ENCODE data around the gene SMG5.

SMG5 gene

DNA sequence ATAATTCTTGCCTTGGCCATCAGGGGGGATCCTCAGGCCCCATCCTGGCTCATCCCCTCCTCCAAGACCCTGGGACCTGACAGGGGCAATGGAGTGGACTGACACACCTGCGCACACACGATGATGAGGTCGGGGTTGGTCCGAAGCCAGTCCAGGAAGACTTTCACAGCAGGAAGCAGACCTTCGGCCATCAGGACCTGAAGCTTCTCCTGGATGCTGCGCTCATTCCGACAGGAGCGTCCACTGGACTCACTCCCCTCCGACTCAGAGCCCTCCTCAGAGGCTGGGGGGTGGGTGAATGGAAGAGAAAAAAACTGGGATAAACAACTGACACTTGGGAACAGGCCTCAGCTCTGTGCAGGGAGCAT lies 19.4 kb downstream of the SMG5 start:
- Histone ChIP-seq H3K9me2 (replicated peaks; ENCODE audit: low read depth, low read length) (no peaks in the 10 kb centered on the region), H3K4me1 (ENCODE audit: insufficient read depth, low read length, poor library complexity, severe bottlenecking) (no peaks in the 10 kb centered on the region), H3K27me3 (ENCODE audit: insufficient read depth, low read length, poor library complexity, severe bottlenecking) (no peaks in the 10 kb centered on the region), H4K20me1 (ENCODE audit: insufficient read depth, low read length, poor library complexity, severe bottlenecking) (no peaks in the 10 kb centered on the region), H2AFZ (ENCODE audit: low read length) (no peak overlapping the region), H3K4me2 (ENCODE audit: low read depth, low read length, poor library complexity, severe bottlenecking) (no peak overlapping the region), H3K79me2 (ENCODE audit: insufficient read depth, low read length) (no peaks in the 10 kb centered on the region), H3K9me3 (ENCODE audit: insufficient read depth, low read depth, low read length) (no peaks in the 10 kb centered on the region), H3F3A (ENCODE audit: low read depth) (no peaks in the 10 kb centered on the region), H3K9ac (ENCODE audit: low read depth, low read length, poor library complexity, severe bottlenecking) (no peak overlapping the region), H3K4me3 (ENCODE audit: low read length, poor library complexity, severe bottlenecking) (no peak overlapping the region), H3K36me3 (ENCODE audit: insufficient read depth, low read length) (peaks cover 87% of the 10 kb centered on the region; the same call in 1 of the 2 replicates)
- no peak for TF ChIP-seq EZH2phosphoT487 (IDR thresholded peaks at IDR 0.05; ENCODE audit: borderline replicate concordance)
- TF ChIP-seq, protein P1, sequence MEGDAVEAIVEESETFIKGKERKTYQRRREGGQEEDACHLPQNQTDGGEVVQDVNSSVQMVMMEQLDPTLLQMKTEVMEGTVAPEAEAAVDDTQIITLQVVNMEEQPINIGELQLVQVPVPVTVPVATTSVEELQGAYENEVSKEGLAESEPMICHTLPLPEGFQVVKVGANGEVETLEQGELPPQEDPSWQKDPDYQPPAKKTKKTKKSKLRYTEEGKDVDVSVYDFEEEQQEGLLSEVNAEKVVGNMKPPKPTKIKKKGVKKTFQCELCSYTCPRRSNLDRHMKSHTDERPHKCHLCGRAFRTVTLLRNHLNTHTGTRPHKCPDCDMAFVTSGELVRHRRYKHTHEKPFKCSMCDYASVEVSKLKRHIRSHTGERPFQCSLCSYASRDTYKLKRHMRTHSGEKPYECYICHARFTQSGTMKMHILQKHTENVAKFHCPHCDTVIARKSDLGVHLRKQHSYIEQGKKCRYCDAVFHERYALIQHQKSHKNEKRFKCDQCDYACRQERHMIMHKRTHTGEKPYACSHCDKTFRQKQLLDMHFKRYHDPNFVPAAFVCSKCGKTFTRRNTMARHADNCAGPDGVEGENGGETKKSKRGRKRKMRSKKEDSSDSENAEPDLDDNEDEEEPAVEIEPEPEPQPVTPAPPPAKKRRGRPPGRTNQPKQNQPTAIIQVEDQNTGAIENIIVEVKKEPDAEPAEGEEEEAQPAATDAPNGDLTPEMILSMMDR (conservative IDR thresholded peaks at IDR 0.05; ENCODE audit: low read length) = no peak

DNA sequence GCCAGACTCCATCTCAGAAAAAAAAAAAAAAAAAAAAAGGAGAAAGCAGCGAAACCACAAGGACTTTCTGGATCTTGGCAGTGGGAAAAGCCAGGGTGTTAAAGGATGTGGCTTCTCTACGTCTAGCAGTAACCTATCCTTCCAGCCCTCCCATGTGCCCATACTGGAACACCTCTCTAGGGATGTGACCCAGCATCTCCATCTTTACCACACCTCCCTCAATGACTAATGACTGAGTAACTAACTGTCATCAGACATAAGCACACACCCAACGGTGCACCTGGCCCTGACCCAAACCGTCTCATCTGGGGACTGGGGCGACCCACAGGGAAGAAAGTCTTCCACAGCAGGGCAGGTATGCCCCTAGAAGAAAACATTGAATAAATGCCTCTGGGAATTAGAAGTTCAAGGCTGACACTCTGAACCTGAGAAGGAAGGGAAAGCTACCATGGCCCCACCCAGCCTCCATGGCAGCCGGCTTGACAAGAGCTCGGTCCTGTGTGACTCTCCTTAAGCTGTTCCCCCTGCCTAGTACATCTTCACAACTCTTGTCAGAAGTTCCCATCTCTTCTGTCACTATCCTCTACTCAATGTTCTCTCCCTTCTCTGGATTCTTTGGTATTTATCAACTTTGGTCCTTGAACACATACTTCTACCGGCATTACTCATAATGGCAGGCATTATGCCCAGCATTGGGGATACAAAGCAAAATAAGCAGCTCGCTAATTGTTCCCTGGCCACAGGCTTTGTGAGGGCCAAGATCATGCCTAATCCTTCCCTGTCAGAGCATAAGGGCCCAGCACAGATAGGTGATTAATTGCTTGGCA lies 20.0 kb downstream of the SMG5 start:
- no peaks in the 10 kb centered on the region for H3K9me3 ChIP-seq (ENCODE audit: insufficient read depth, low read depth, low read length)
- no peak overlapping the region for H3K4me2 ChIP-seq (ENCODE audit: low read depth, low read length, poor library complexity, severe bottlenecking)
- H3K9ac ChIP-seq (ENCODE audit: low read depth, low read length, poor library complexity, severe bottlenecking) = no peak overlapping the region
- H2AFZ ChIP-seq (ENCODE audit: low read length) = no peak overlapping the region
- H3K4me3 ChIP-seq (ENCODE audit: low read length, poor library complexity, severe bottlenecking) = no peak overlapping the region
- no peaks in the 10 kb centered on the region for H3K4me1 ChIP-seq (ENCODE audit: insufficient read depth, low read length, poor library complexity, severe bottlenecking)
- no peaks in the 10 kb centered on the region for H3K9me2 ChIP-seq (replicated peaks; ENCODE audit: low read depth, low read length)
- no peaks in the 10 kb centered on the region for H3F3A ChIP-seq (ENCODE audit: low read depth)
- H4K20me1 ChIP-seq (ENCODE audit: insufficient read depth, low read length, poor library complexity, severe bottlenecking) = no peaks in the 10 kb centered on the region
- no peaks in the 10 kb centered on the region for H3K27me3 ChIP-seq (ENCODE audit: insufficient read depth, low read length, poor library complexity, severe bottlenecking)
- TF ChIP-seq EZH2phosphoT487 (IDR thresholded peaks at IDR 0.05; ENCODE audit: borderline replicate concordance) = no peak
- TF ChIP-seq, protein P1 (conservative IDR thresholded peaks at IDR 0.05; ENCODE audit: low read length) = no peak
- H3K36me3 ChIP-seq (ENCODE audit: insufficient read depth, low read length) = peaks cover 87% of the 10 kb centered on the region; the same call in 1 of the 2 replicates
- H3K79me2 ChIP-seq (ENCODE audit: insufficient read depth, low read length) = no peaks in the 10 kb centered on the region

DNA sequence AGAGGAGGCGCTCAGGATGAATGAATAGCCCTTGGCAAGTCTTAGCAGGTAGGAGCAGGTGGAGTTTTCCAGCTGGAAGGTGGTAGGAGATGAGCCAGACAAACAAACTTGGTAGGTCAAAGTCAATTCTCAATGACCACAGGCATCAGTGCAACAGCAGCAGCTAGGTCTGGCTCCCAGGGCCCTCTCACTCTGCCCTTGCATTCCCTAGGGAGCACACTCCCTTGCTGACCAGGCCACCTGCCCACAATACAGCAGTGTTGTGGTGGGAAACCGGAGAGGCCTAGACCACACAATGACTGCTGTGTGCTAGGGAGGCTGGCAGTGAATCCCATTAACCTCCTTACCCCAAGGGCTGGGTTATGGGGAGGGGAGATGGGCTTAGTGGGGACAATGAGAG lies 21.7 kb downstream of the SMG5 start:
- no peak overlapping the region for H3K9ac ChIP-seq (ENCODE audit: low read depth, low read length, poor library complexity, severe bottlenecking)
- H3K9me3 ChIP-seq (ENCODE audit: insufficient read depth, low read depth, low read length) = no peaks in the 10 kb centered on the region
- H3K4me1 ChIP-seq (ENCODE audit: insufficient read depth, low read length, poor library complexity, severe bottlenecking) = peaks cover 3% of the 10 kb centered on the region
- H4K20me1 ChIP-seq (ENCODE audit: insufficient read depth, low read length, poor library complexity, severe bottlenecking) = no peaks in the 10 kb centered on the region
- H3K4me2 ChIP-seq (ENCODE audit: low read depth, low read length, poor library complexity, severe bottlenecking) = no peak overlapping the region
- H3K36me3 ChIP-seq (ENCODE audit: insufficient read depth, low read length) = peaks cover 86% of the 10 kb centered on the region; the same call in 1 of the 2 replicates
- TF ChIP-seq EZH2phosphoT487 (IDR thresholded peaks at IDR 0.05; ENCODE audit: borderline replicate concordance) = no peak
- TF ChIP-seq, protein P1 (conservative IDR thresholded peaks at IDR 0.05; ENCODE audit: low read length) = no peak
- H3K9me2 ChIP-seq (replicated peaks; ENCODE audit: low read depth, low read length) = no peaks in the 10 kb centered on the region
- H3K4me3 ChIP-seq (ENCODE audit: low read length, poor library complexity, severe bottlenecking) = no peak overlapping the region
- no peaks in the 10 kb centered on the region for H3K27me3 ChIP-seq (ENCODE audit: insufficient read depth, low read length, poor library complexity, severe bottlenecking)
- no peaks in the 10 kb centered on the region for H3K79me2 ChIP-seq (ENCODE audit: insufficient read depth, low read length)
- H3F3A ChIP-seq (ENCODE audit: low read depth) = no peaks in the 10 kb centered on the region
- H2AFZ ChIP-seq (ENCODE audit: low read length) = no peak overlapping the region

All from Loucy (cell line).